MG63 (cell line): ENCODE measurements around the gene AGAP1. TPM values are rescaled to one million over a fixed set of nuclear protein-coding genes. Genes with fewer than 3 reads are reported as not detected.
A peak's percentile ranks its signal among the peaks of the same experiment; 100 is the strongest.

Experiments
- DNase-seq: peaks from one replicate; pipeline ENCODE4 v3.0.0-alpha.2; 2020
- H3K27me3 ChIP-seq: fragments of 250-450 bp; sonication (Bioruptor Pico); 2 replicates; pipeline ENCODE4 v1.5.1; 2020; ENCODE audit warnings: mild to moderate bottlenecking, moderate library complexity
- H3K36me3 ChIP-seq: fragments of 250-450 bp; sonication (Bioruptor Pico); 2 replicates; pipeline ENCODE4 v1.5.1; 2020; ENCODE audit warnings: mild to moderate bottlenecking, moderate library complexity
- H3K4me3 ChIP-seq: fragments of 250-450 bp; sonication (Bioruptor Pico); 2 replicates; pipeline ENCODE4 v1.5.1; 2020; ENCODE audit warnings: mild to moderate bottlenecking, moderate library complexity
- H3K9me3 ChIP-seq: fragments of 250-450 bp; sonication (Bioruptor Pico); 2 replicates; pipeline ENCODE4 v1.5.1; 2020; ENCODE audit warnings: mild to moderate bottlenecking, moderate library complexity
- total RNA-seq: library from RNA; depleted of rRNA; stranded (reverse); fragments of >200 nt; shearing (Covaris generic); gene quantifications from 2 replicates; pipeline ENCODE4 v1.2.3, GENCODE V29; 2014; ENCODE audit warnings: low replicate concordance

The AGAP1 gene
- total RNA-seq, 1 experiment from 2014 or later: 8.8 TPM

- Histone ChIP-seq H3K36me3 (no peaks in the 10 kb centered on the region), H3K4me3 (no peak overlapping the region), H3K27me3 (peaks cover 56% of the 10 kb centered on the region), H3K9me3 (no peaks in the 10 kb centered on the region)
- DNase-seq: no peak
These were observed 675.4 kb downstream of the AGAP1 start for GRCh38 chr2:236169151-236169721.

- Histone ChIP-seq H3K36me3 (no peaks in the 10 kb centered on the region), H3K4me3 (no peak overlapping the region), H3K9me3 (no peaks in the 10 kb centered on the region), H3K27me3 (peaks cover 56% of the 10 kb centered on the region)
- DNase-seq: no peak
These were observed 676.1 kb downstream of the AGAP1 start for GRCh38 chr2:236169741-236170589.

GRCh38 chr2:236170590-236171165, 676.8 kb downstream of the AGAP1 start:
- Histone ChIP-seq H3K27me3 (peaks cover 52% of the 10 kb centered on the region), H3K36me3 (no peaks in the 10 kb centered on the region)
- DNase-seq: no peak

GRCh38 chr2:236171181-236171679, 677.4 kb downstream of the AGAP1 start:
- no peak for DNase-seq
- Histone ChIP-seq H3K4me3 (0 out of 2 replicates have a peak overlapping the region, but pooled peaks have one; percentile 18), H3K27me3 (peaks cover 52% of the 10 kb centered on the region), H3K36me3 (no peaks in the 10 kb centered on the region), H3K9me3 (no peaks in the 10 kb centered on the region)

More at GRCh38 chr2:236170590-236171165, 676.8 kb downstream of the AGAP1 start:
- H3K4me3 ChIP-seq: no peak overlapping the region
- H3K9me3 ChIP-seq: no peaks in the 10 kb centered on the region

GRCh38 chr2:236171680-236172254, 677.9 kb downstream of the AGAP1 start:
- DNase-seq: no peak
- Histone ChIP-seq H3K36me3 (no peaks in the 10 kb centered on the region), H3K9me3 (no peaks in the 10 kb centered on the region), H3K27me3 (peaks cover 52% of the 10 kb centered on the region), H3K4me3 (0 out of 2 replicates have a peak overlapping the region, but pooled peaks have one; percentile 18)

GRCh38 chr2:236172255-236173035, 678.6 kb downstream of the AGAP1 start:
- H3K9me3 ChIP-seq: no peaks in the 10 kb centered on the region

GRCh38 chr2:236173036-236173728, 679.3 kb downstream of the AGAP1 start:
- Histone ChIP-seq H3K4me3 (no peak overlapping the region), H3K36me3 (no peaks in the 10 kb centered on the region), H3K9me3 (no peaks in the 10 kb centered on the region), H3K27me3 (peaks cover 52% of the 10 kb centered on the region)
- no peak for DNase-seq

More at GRCh38 chr2:236172255-236173035, 678.6 kb downstream of the AGAP1 start:
- H3K27me3 ChIP-seq: peaks cover 52% of the 10 kb centered on the region
- DNase-seq: no peak
- H3K36me3 ChIP-seq: no peaks in the 10 kb centered on the region
- no peak overlapping the region for H3K4me3 ChIP-seq

- no peak for DNase-seq
These were observed 680.1 kb downstream of the AGAP1 start for GRCh38 chr2:236173729-236174607.

GRCh38 chr2:236175548-236176150, 681.8 kb downstream of the AGAP1 start:
- H3K9me3 ChIP-seq: no peaks in the 10 kb centered on the region
- no peaks in the 10 kb centered on the region for H3K36me3 ChIP-seq
- no peak overlapping the region for H3K4me3 ChIP-seq
- no peak for DNase-seq
- peaks cover 36% of the 10 kb centered on the region for H3K27me3 ChIP-seq

More at GRCh38 chr2:236173729-236174607, 680.1 kb downstream of the AGAP1 start:
- Histone ChIP-seq H3K36me3 (no peaks in the 10 kb centered on the region), H3K9me3 (no peaks in the 10 kb centered on the region), H3K27me3 (peaks cover 50% of the 10 kb centered on the region), H3K4me3 (no peak overlapping the region)

GRCh38 chr2:236176417-236176816, 682.6 kb downstream of the AGAP1 start:
- no peaks in the 10 kb centered on the region for H3K9me3 ChIP-seq
- peaks cover 29% of the 10 kb centered on the region for H3K27me3 ChIP-seq
- no peak overlapping the region for H3K4me3 ChIP-seq
- peak; percentile 25 for DNase-seq
- no peaks in the 10 kb centered on the region for H3K36me3 ChIP-seq

- H3K4me3 ChIP-seq: no peak overlapping the region
- no peaks in the 10 kb centered on the region for H3K36me3 ChIP-seq
- DNase-seq: no peak
- H3K27me3 ChIP-seq: peaks cover 24% of the 10 kb centered on the region
- no peaks in the 10 kb centered on the region for H3K9me3 ChIP-seq
These were observed 683.1 kb downstream of the AGAP1 start for GRCh38 chr2:236176951-236177350.

GRCh38 chr2:236177604-236177966, 683.7 kb downstream of the AGAP1 start:
- no peaks in the 10 kb centered on the region for H3K9me3 ChIP-seq
- no peaks in the 10 kb centered on the region for H3K36me3 ChIP-seq
- peaks cover 18% of the 10 kb centered on the region; the same call in 1 of the 2 replicates for H3K27me3 ChIP-seq
- peak overlapping the region; percentile 41 for H3K4me3 ChIP-seq
- peak; percentile 48 for DNase-seq

GRCh38 chr2:236177967-236178889, 684.4 kb downstream of the AGAP1 start:
- peak; percentile 75 for DNase-seq
- no peaks in the 10 kb centered on the region for H3K9me3 ChIP-seq
- peak overlapping the region; percentile 41 for H3K4me3 ChIP-seq
- H3K27me3 ChIP-seq: peaks cover 14% of the 10 kb centered on the region; the same call in 1 of the 2 replicates
- H3K36me3 ChIP-seq: no peaks in the 10 kb centered on the region

GRCh38 chr2:236178890-236179235, 685.0 kb downstream of the AGAP1 start:
- H3K4me3 ChIP-seq: no peak overlapping the region; the same call in 1 of the 2 replicates
- H3K9me3 ChIP-seq: no peaks in the 10 kb centered on the region
- no peak for DNase-seq
- peaks cover 9% of the 10 kb centered on the region; the same call in 1 of the 2 replicates for H3K27me3 ChIP-seq
- no peaks in the 10 kb centered on the region for H3K36me3 ChIP-seq
